Stimulated activated CD8-positive, alpha-beta memory T cell treated with anti-CD3 and anti-CD28 coated beads, Interleukin-15, amount 100 ng/mL, for 4 hours (primary cell): Measurements from ENCODE around the gene ADGRL4.
"Not testable (repeated sequence)": the region's sequence is repeated elsewhere in the genome, so short reads cannot be mapped to it uniquely, and the experiment has no call there.

Experiments
- DNase-seq, 2 donors: peaks; one replicate each; pipeline ENCODE4 v3.0.0-alpha.2; 2020; ENCODE audit warnings: low read depth in 2 of 2

ADGRL4 gene

GRCh38 chr1:78918157-78918556 lies 88.4 kb downstream of the ADGRL4 start:
- no peak for DNase-seq

- no peak for DNase-seq
These were observed 89.5 kb downstream of the ADGRL4 start for GRCh38 chr1:78916986-78917385.

- DNase-seq, result no peak
These were observed 92.6 kb downstream of the ADGRL4 start for GRCh38 chr1:78913950-78914349.

DNA sequence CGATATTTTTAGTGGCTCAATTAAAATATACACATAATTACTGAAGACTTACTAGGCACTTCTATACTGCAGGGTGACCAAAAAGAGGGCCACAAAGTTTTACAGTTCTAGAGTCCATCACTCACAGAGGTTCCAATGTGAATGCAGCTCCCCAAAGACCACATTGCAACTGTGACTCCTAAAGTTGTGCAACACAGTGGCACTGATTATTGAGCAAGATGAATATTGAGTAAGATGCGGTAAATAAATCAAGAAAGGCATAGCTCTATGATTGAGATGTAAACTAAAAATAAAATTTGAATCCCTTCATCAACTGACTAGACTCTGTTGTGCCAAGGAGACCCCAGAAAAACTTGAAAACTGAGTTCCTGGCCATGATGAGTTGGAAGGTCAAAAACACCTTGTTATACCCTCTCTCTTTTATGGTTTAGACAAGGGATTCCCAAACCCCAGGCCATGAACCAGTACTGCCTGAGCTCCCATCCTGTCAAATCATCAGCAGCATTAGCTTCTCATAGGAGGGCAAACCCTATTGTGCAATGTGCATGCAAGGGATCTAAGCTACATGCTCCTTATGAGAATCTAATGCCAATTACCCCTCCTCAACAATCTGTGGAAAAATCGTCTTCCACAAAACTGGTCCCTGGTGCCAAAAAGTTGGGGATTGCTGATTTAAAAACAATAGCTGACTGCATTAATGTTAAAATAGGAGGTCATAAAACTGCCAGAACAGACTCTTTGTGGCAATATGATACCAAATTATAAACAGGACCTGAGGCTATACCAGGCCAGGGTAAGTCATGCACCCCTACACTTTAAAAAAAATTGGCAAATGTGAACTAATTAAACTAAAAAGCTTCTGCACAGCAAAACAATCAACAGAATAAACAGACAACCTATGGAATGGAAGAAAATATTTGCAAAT lies 94.3 kb downstream of the ADGRL4 start:
- no peak for DNase-seq

DNA sequence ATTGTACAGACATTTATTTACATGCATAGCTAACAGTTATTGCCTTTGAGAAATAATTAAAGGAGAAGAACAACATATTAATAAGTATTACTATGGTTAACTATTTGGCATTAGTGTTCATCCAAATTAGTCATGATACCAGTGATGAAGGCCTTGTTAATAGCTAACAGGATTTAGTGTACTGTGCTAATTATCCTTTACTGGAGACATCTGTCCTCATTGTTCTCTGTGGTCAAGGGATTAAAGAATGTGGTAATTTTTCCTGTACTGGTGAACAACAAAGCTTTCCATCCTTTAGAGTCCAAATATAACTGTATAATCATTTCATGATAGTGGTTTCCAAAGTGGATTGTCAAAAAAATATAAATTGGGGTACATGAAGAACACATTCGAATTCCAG lies 103.9 kb downstream of the ADGRL4 start:
- no peak for DNase-seq

- DNase-seq, result no peak
These were observed 111.7 kb downstream of the ADGRL4 start for GRCh38 chr1:78894811-78895210.

DNA sequence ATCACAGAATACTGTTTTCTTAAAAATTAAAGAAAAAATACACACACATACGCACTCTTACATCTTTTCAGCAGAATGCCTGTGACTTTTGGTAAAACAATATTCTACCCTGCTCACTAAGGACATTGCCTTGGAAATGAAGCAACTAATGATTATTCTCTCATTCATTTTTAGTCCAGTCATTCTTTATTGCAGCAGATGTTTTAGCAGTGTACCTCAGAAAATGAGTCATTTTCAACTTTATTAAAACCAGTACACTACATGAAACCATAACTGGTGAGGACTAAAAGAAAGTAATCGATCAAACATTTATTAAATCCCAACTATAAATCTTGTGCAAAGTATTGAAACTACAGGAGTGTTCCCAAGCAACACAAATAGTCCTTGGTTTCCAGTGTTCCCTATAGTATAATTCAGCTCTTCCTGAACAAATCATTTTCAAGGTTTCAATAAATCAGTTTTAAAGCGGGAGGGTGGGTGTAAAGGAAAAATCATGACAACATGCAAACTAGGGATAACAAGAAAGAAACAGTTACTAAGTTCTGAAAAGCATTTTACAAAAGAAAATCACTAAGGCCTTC lies 114.2 kb downstream of the ADGRL4 start:
- DNase-seq, result no peak

DNA sequence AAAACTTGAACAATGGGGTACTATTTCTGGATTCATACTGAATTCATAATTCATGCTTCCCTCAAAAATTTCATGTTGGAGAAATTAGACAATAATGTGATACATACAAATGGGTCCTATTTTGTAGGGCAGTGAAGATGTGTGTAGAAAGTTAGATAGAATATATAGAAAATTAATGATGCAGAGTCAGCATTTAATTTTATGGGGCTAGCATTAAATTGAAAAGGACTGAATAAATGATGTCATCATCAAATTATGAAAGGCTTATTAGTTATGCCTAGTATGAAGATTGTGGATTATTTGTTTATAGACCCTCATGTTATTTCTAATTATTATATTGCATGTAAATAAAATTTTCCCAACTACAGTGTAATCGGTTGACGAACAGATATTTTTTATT lies 119.1 kb downstream of the ADGRL4 start:
- DNase-seq, result no peak

GRCh38 chr1:78884685-78885452 lies 121.7 kb downstream of the ADGRL4 start:
- DNase-seq, result no peak

- DNase-seq, result no peak
These were observed 126.3 kb downstream of the ADGRL4 start for GRCh38 chr1:78880223-78880622.

DNA sequence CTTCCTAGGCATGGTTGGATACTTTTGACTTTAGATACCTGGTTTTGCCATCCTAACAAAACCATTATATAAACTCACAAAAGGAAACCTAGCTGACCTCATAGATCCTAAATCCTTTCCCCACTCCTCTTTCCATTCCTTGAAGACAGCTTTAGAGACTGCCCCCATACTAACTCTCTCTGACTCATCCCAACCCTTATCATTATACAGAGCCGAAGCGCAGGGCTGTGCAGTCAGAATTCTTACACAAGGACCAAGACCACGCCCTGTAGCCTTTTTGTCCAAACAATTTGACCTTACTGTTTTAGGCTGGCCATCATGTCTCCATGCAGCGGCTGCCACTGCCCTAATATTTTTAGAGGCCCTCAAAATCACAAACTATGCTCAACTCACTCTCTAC lies 130.5 kb downstream of the ADGRL4 start:
- not testable (repeated sequence) for DNase-seq

DNA sequence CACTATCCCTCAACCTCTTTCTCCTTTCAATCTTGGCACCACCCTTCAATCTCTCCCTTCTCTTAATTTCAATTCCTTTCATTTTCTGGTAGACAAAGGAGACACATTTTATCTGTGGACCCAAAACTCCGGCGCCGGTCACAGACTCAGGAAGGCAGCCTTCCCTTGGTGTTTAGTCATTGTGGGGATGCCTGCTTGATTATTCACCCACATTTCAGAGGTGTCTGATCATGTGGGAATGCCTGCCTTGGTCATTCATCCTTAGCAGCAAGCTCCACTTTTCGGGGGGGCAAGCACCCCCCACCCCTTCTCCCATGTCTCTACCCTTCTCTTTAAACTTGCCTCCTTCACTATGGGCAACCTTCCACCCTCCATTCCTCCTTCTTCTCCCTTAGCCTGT lies 133.7 kb downstream of the ADGRL4 start:
- DNase-seq, result not testable (repeated sequence)

DNA sequence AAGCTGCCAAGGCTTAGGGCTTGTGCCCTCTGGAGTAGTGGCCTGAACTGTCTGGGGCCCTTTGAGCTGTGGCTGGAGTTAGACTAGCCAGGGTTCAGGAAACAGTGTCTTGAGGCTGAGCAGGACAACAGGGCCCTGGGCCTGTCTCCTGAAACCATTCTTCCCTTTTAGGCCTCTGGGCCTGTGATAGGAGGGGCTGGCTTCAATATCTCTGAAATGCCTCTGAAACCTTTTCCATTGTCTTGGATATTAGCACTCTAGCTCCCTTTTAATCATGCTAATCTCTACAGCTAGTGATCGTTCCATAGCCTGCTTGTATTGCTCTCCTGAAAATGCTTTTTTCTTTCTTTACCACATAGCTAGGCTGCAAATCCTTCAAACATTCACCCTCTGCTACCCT lies 135.3 kb downstream of the ADGRL4 start:
- no peak for DNase-seq

DNA sequence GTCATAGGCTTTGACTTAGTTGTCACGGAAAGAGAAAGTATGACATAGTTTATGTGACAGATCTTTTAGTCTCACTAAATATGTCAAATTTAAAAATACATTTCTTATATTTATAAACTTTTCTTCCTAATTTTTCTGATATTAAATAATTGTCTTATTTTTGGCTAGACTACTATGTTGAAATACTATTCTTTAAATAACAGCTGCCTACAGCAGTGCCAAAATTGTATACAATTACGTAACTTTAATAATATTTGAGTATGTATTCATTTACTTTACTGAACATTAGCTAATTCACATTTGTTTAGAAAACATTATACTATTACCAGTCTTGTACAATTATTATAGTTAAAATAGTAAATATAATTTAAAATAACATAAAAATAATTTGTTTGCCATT lies 137.4 kb downstream of the ADGRL4 start:
- no peak for DNase-seq

DNA sequence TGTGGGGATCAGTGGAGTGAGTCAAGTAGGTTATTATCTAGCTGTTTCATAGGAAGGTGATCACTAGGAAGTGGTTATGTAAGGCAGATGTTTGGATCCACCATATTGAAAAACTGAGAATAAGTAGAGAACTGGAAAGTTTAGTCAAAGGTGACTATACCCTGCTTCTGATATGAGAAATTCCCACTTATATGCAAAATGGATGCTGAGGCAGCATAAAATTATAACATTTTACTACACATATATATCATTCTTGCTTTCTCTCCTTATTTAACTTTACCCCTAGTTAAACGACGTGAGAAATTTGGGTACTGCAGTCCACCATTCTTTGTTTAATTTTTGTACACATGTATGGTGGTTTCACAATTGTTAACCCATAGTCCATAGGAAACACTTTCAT lies 142.4 kb downstream of the ADGRL4 start:
- no peak for DNase-seq

DNA sequence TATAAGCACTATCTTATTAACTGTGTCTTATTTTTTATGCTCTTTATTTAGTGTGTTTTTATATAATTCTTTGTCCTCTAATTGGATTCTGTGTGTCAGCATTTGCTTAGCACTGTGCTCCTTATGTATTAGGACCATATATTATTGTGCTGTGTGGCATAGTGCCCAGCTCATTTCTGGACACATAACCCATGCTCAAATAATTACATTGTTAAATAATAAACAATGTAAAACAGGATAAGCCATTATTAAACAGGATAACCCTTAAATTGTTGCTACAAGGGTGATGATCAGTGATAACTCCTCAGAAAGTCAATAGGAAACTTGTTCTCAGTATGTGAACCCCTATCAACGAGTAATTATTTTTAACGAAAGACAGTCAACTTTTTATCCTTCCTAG lies 150.4 kb downstream of the ADGRL4 start:
- no peak for DNase-seq

- DNase-seq, result no peak
These were observed 151.3 kb downstream of the ADGRL4 start for GRCh38 chr1:78855258-78855657.

DNA sequence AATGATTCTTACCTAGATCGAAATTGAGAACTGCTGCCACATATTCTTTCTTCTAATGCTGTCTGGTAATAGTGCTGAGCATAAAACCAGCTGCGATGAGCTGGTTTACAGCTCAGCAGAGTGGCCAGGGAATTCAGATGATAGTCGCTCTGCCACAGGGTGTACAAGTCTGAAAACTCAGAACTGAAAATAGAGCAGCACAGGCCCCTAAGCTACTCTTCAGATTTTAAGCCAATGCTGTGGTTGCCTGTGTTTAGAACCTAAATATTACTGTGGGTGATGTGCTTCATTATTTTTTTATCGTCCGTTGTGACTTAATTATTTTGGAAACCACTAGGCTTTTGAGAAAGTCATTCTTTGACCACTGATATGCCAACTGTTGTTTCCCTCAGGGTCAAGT lies 152.0 kb downstream of the ADGRL4 start:
- no peak for DNase-seq

GRCh38 chr1:78843546-78843945 lies 163.0 kb downstream of the ADGRL4 start:
- DNase-seq, result no peak

- no peak for DNase-seq
These were observed 163.4 kb downstream of the ADGRL4 start for GRCh38 chr1:78843111-78843510.

DNA sequence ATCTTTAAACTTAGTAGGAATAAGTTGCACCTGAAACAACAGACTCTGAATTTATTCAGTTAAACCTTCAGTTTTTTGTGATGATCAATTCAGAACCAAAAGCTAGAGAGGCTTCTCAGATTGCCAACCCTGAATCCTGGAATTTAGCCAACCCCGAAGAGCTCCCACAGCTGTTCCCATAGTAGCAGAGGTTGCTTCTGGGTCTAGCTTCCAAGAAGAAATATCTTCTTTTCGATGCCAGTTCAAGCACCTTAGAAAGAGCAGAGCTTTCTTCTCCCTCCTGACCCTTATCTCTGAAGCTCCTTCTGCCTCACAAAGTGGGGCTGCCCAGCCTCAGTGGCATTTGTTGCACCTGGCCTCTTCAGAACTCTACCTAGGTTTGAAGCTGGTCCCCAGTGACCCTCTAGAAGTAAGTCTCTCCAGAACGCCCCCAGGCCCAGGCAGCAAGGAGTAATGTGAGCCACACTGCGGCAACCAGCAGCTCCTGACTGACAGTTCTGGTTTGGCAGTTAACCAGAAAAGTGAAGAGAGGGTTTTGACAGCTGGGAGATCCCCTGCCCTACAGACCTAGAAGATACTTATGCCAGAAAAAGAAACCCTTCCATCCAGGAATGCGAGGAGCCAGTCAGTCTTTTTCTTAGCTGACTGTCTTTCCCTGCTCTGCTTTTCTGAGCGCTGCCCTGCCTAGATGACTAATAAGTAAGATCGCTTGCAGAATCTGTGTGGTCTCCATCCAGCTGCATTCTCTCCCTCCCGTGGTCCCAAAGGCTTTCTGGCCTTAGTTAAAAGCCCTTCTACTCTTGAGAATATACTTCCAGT lies 165.9 kb downstream of the ADGRL4 start:
- DNase-seq, result no peak
